ENCODE results near the gene SEC62.
A peak's percentile ranks its signal among the peaks of the same experiment; 100 is the strongest.

The SEC62 gene

DNA sequence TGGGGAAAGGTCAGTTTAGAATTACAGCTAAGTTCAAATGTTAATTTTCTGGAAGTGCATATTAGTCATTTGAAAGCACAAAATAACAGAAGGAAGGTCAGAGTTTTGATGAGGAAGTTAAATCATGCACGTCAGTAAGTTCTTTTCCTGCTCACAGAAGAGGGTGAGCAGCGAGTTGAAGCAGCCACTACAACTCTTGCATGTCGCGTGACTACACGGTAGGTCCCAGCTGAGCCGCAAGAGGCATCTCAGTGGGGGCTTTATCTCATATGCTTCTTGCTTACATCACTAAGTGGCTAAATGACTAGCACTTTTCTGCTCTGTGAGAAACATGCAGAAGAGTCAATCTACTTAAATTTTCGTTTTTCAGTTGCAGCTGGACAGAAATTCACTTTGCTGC, 21.3 kb upstream of the SEC62 start:
- H3F3A ChIP-seq (ENCODE audit: insufficient read depth, low read length) = peaks cover 62% of the 10 kb centered on the region
- H3K27ac ChIP-seq (ENCODE audit: low read length) = peak overlapping the region; percentile 84
- peak overlapping the region; percentile 79 for H3K4me2 ChIP-seq (ENCODE audit: low read depth, low read length)
- no peaks in the 10 kb centered on the region for H4K20me1 ChIP-seq (ENCODE audit: insufficient read depth, low read length)
- no peaks in the 10 kb centered on the region for H3K9me3 ChIP-seq (replicated peaks; ENCODE audit: insufficient read depth, low read length)
- TF ChIP-seq, protein P1, sequence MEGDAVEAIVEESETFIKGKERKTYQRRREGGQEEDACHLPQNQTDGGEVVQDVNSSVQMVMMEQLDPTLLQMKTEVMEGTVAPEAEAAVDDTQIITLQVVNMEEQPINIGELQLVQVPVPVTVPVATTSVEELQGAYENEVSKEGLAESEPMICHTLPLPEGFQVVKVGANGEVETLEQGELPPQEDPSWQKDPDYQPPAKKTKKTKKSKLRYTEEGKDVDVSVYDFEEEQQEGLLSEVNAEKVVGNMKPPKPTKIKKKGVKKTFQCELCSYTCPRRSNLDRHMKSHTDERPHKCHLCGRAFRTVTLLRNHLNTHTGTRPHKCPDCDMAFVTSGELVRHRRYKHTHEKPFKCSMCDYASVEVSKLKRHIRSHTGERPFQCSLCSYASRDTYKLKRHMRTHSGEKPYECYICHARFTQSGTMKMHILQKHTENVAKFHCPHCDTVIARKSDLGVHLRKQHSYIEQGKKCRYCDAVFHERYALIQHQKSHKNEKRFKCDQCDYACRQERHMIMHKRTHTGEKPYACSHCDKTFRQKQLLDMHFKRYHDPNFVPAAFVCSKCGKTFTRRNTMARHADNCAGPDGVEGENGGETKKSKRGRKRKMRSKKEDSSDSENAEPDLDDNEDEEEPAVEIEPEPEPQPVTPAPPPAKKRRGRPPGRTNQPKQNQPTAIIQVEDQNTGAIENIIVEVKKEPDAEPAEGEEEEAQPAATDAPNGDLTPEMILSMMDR (IDR thresholded peaks at IDR 0.05; ENCODE audit: low read length) = no peak
- TF ChIP-seq EZH2phosphoT487 (IDR thresholded peaks at IDR 0.05; ENCODE audit: low read length) (no peak), EZH2 (optimal IDR thresholded peaks at IDR 0.05; ENCODE audit: low read depth, low read length) (no peak)
- H3K9me2 ChIP-seq (replicated peaks; ENCODE audit: insufficient read depth, low read length) = no peaks in the 10 kb centered on the region
- peak overlapping the region; percentile 57 for H3K9ac ChIP-seq (ENCODE audit: low read length)
- peaks cover 75% of the 10 kb centered on the region for H3K4me1 ChIP-seq (ENCODE audit: low read length)
- H3K27me3 ChIP-seq (replicated peaks; ENCODE audit: insufficient read depth, low read length) = no peaks in the 10 kb centered on the region
- peak overlapping the region; percentile 31 for H3K4me3 ChIP-seq (ENCODE audit: low read length)
- H3K79me2 ChIP-seq (ENCODE audit: low read length) = no peaks in the 10 kb centered on the region
- peak overlapping the region; percentile 46 for H2AFZ ChIP-seq (ENCODE audit: low read length)
- no peaks in the 10 kb centered on the region for H3K36me3 ChIP-seq (replicated peaks; ENCODE audit: insufficient read depth, low read length)
- peak; percentile 90 for DNase-seq

DNA sequence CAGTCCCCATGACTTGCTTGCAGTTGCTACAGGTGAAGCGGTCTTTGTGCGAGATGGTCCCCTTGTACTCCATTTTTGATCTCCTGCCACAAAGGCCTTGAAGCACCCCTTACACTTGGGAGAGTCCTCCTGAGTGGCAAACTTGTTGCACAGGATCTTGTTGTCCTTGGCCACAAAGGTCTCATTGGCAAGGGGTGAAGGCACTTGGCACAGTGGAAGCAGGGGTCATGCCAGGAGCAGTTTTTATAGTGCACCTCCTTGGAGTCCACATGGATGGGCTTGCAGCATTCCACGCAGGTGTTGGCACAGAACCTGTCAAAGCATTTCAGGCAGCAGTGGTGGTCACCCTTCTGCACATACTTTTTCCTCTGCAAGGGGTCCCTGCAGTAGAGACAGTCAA, 20.3 kb upstream of the SEC62 start:
- no peaks in the 10 kb centered on the region for H3K9me2 ChIP-seq (replicated peaks; ENCODE audit: insufficient read depth, low read length)
- H3K36me3 ChIP-seq (replicated peaks; ENCODE audit: insufficient read depth, low read length) = no peaks in the 10 kb centered on the region
- H3K9me3 ChIP-seq (replicated peaks; ENCODE audit: insufficient read depth, low read length) = no peaks in the 10 kb centered on the region
- H3K4me1 ChIP-seq (ENCODE audit: low read length) = peaks cover 73% of the 10 kb centered on the region
- no peak for DNase-seq
- H3K27ac ChIP-seq (ENCODE audit: low read length) = peak overlapping the region; percentile 84; the same call in 1 of the 2 replicates
- no peaks in the 10 kb centered on the region for H3K79me2 ChIP-seq (ENCODE audit: low read length)
- H3K27me3 ChIP-seq (replicated peaks; ENCODE audit: insufficient read depth, low read length) = no peaks in the 10 kb centered on the region
- no peaks in the 10 kb centered on the region for H4K20me1 ChIP-seq (ENCODE audit: insufficient read depth, low read length)
- no peak overlapping the region for H3K4me3 ChIP-seq (ENCODE audit: low read length)
- TF ChIP-seq EZH2phosphoT487 (IDR thresholded peaks at IDR 0.05; ENCODE audit: low read length) (no peak), EZH2 (optimal IDR thresholded peaks at IDR 0.05; ENCODE audit: low read depth, low read length) (no peak)
- TF ChIP-seq, protein P1 (IDR thresholded peaks at IDR 0.05; ENCODE audit: low read length) = no peak
- H3K9ac ChIP-seq (ENCODE audit: low read length) = no peak overlapping the region
- peaks cover 52% of the 10 kb centered on the region for H3F3A ChIP-seq (ENCODE audit: insufficient read depth, low read length)
- H3K4me2 ChIP-seq (ENCODE audit: low read depth, low read length) = no peak overlapping the region
- no peak overlapping the region; the same call in 1 of the 2 replicates for H2AFZ ChIP-seq (ENCODE audit: low read length)

DNA sequence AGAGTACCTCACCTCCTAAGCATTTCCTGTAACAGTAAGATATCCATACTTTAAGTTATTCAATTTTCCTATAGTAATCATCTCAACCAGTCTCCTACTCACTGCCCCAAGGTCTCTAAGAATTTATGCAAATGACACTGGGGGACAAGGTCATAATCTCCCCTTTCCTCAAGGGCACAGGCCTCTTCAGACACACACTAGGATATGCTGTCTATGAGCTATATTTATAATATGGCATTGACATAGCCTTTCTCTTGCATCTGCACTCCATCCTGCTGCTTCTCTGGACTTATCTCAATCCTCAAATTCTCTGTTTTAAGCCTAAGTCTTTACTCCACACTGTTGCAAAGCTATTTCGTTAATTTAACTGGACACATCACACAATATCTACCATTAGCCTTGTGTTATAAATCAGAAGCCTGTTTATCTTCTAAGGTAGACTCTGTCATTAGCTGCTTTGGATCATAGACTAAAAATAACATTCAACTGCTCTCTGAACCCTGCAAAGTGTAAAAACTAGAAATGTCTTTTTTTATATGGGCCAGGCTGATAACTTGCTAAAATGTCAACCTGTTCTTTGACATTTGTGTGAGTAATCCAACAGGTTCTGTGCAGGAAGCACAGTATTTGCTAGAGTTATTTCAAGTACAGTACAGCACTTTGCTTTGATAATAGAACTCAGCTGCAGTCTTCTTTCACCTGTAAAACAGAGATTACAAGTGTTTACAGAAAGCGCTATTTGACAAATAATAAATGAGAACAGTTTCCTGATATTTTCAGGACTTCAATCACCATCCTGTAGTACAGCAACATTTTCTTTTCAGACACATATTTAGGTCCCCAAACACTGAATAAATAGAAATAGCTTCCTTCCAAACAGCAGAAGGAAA, 17.8 kb upstream of the SEC62 start:
- Histone ChIP-seq H2AFZ (ENCODE audit: low read length) (peak overlapping the region; percentile 58), H3K4me1 (ENCODE audit: low read length) (peaks cover 54% of the 10 kb centered on the region), H3K36me3 (replicated peaks; ENCODE audit: insufficient read depth, low read length) (no peaks in the 10 kb centered on the region), H3K27me3 (replicated peaks; ENCODE audit: insufficient read depth, low read length) (no peaks in the 10 kb centered on the region), H3K9me2 (replicated peaks; ENCODE audit: insufficient read depth, low read length) (no peaks in the 10 kb centered on the region), H3K79me2 (ENCODE audit: low read length) (no peaks in the 10 kb centered on the region), H4K20me1 (ENCODE audit: insufficient read depth, low read length) (no peaks in the 10 kb centered on the region), H3K4me3 (ENCODE audit: low read length) (peak overlapping the region; percentile 13), H3K9ac (ENCODE audit: low read length) (peak overlapping the region; percentile 51), H3K27ac (ENCODE audit: low read length) (peak overlapping the region; percentile 86), H3K4me2 (ENCODE audit: low read depth, low read length) (peak overlapping the region; percentile 44), H3K9me3 (replicated peaks; ENCODE audit: insufficient read depth, low read length) (no peaks in the 10 kb centered on the region), H3F3A (ENCODE audit: insufficient read depth, low read length) (peaks cover 39% of the 10 kb centered on the region)
- TF ChIP-seq, protein P1 (IDR thresholded peaks at IDR 0.05; ENCODE audit: low read length) = no peak
- TF ChIP-seq EZH2 (optimal IDR thresholded peaks at IDR 0.05; ENCODE audit: low read depth, low read length) = no peak
- TF ChIP-seq EZH2phosphoT487 (IDR thresholded peaks at IDR 0.05; ENCODE audit: low read length) = no peak
- DNase-seq = peak; percentile 75

All from MM.1S (cell line).